Measurements from ENCODE around the gene FAM81A.
"Not testable (repeated sequence)": the region's sequence is repeated elsewhere in the genome, so short reads cannot be mapped to it uniquely, and the experiment has no call there.

FAM81A gene

DNA sequence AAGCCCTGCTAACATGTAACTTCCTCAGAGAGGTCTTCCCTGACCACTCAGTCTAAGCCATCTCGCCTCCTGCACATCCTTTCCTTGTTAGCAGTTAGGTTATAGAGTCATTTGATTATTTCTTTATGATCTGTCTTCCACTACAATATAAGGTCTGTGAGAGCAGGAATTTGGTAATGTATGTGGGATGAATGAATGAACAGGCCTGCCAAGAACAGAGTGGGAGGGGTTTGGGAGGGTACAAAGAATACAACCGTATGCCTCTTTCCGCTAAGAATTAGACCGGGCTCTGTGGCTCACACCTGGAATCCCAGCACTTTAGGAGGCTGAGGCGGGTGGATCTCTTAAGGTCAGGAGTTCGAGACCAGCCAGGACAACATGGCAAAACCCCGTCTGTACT lies 32.9 kb upstream of the FAM81A start:
- Histone ChIP-seq H3K4me1 (ENCODE audit: control insufficient read depth, insufficient read depth, low read length) (peaks cover 26% of the 10 kb centered on the region), H3K9me3 (ENCODE audit: control insufficient read depth, insufficient read depth, low read length) (no peaks in the 10 kb centered on the region), H3K9ac (ENCODE audit: low read depth, low read length) (no peak overlapping the region), H3K36me3 (ENCODE audit: control insufficient read depth, insufficient read depth, low read length) (no peaks in the 10 kb centered on the region), H3K4me3 (ENCODE audit: low read depth, low read length) (no peak overlapping the region), H3K27me3 (ENCODE audit: control insufficient read depth, insufficient read depth, low read length) (peaks cover 22% of the 10 kb centered on the region)

DNA sequence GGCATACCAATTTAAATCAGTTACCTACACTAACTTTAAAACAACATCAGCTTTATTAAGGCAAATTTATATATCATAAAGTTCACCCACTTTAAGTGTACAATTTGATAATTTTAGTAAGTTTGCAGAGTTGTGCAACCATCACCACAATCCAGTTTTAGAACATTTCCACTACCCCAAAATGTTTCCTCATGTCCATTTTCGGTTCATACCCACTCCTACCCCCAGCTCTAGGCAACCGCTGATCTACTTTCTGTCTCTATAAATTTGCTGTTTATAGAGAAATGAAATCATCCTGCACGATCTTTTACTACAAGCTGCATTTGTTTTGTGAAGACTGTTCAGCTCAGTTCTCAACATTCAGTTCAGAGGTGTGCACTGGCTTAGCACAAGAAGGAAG lies 31.5 kb upstream of the FAM81A start:
- H3K27me3 ChIP-seq (ENCODE audit: control insufficient read depth, insufficient read depth, low read length), result peaks cover 17% of the 10 kb centered on the region
- H3K9ac ChIP-seq (ENCODE audit: low read depth, low read length), result no peak overlapping the region
- no peaks in the 10 kb centered on the region for H3K36me3 ChIP-seq (ENCODE audit: control insufficient read depth, insufficient read depth, low read length)
- no peak overlapping the region for H3K4me3 ChIP-seq (ENCODE audit: low read depth, low read length)
- peaks cover 15% of the 10 kb centered on the region for H3K4me1 ChIP-seq (ENCODE audit: control insufficient read depth, insufficient read depth, low read length)
- no peaks in the 10 kb centered on the region for H3K9me3 ChIP-seq (ENCODE audit: control insufficient read depth, insufficient read depth, low read length)

DNA sequence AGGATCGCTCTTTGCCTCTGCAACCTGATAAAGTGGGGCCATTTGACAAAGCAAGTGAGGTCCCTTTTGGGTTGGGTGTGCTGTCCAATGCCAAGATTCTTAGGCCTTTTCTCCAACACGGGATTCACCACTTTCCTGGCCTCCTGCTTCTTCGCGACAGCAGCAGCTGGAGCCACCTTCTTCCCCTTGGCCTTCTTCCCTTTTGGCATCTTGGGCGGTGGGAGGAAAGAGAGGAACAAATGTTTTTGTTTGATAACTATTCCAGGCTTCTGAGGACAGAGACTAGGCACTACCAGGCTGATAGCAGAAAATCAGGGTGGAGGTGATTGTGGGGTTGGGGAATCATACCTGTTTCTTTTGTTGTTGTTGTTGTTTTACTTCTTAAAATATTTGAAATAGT lies 30.0 kb upstream of the FAM81A start:
- Histone ChIP-seq H3K4me1 (ENCODE audit: control insufficient read depth, insufficient read depth, low read length) (peaks cover 6% of the 10 kb centered on the region), H3K4me3 (ENCODE audit: low read depth, low read length) (no peak overlapping the region), H3K9me3 (ENCODE audit: control insufficient read depth, insufficient read depth, low read length) (no peaks in the 10 kb centered on the region)

DNA sequence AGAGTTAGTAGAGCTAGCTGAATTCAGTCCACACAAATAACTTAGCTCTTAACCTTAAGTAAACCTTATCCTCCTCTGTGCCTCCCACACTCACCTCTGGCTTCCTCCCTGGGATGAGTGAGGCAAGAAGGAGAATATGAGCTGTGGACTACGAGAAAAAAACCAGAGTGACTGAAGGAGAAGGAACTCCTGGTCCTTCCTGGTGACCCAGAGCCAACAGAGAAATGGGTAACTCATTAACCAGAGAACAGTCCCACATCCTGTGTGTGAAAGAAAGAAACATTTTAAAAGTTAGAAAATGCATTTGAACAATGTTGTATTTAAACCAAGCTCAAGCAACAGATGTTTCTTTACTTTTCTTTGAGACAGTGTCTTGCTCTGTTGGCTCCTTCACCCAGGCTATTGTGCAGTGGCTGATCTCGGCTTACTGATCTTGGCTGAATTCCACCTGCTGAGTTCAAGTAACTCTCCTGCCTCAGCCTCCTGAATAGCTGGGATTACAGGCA lies 27.5 kb upstream of the FAM81A start:
- H3K9ac ChIP-seq (ENCODE audit: low read depth, low read length), result no peak overlapping the region
- no peaks in the 10 kb centered on the region for H3K9me3 ChIP-seq (ENCODE audit: control insufficient read depth, insufficient read depth, low read length)
- no peak overlapping the region for H3K4me3 ChIP-seq (ENCODE audit: low read depth, low read length)

More for the DNA sequence above, 30.0 kb upstream of the FAM81A start:
- Histone ChIP-seq H3K9ac (ENCODE audit: low read depth, low read length) (no peak overlapping the region), H3K36me3 (ENCODE audit: control insufficient read depth, insufficient read depth, low read length) (no peaks in the 10 kb centered on the region), H3K27me3 (ENCODE audit: control insufficient read depth, insufficient read depth, low read length) (peaks cover 14% of the 10 kb centered on the region)

GRCh38 chr15:59413577-59413976 lies 24.4 kb upstream of the FAM81A start:
- no peak overlapping the region for H3K4me3 ChIP-seq (ENCODE audit: low read depth, low read length)
- peaks cover 5% of the 10 kb centered on the region for H3K27me3 ChIP-seq (ENCODE audit: control insufficient read depth, insufficient read depth, low read length)
- no peak overlapping the region for H3K9ac ChIP-seq (ENCODE audit: low read depth, low read length)
- no peaks in the 10 kb centered on the region for H3K9me3 ChIP-seq (ENCODE audit: control insufficient read depth, insufficient read depth, low read length)
- no peaks in the 10 kb centered on the region for H3K4me1 ChIP-seq (ENCODE audit: control insufficient read depth, insufficient read depth, low read length)
- no peaks in the 10 kb centered on the region for H3K36me3 ChIP-seq (ENCODE audit: control insufficient read depth, insufficient read depth, low read length)

More for the DNA sequence above, 27.5 kb upstream of the FAM81A start:
- H3K27me3 ChIP-seq (ENCODE audit: control insufficient read depth, insufficient read depth, low read length), result peaks cover 3% of the 10 kb centered on the region
- no peaks in the 10 kb centered on the region for H3K36me3 ChIP-seq (ENCODE audit: control insufficient read depth, insufficient read depth, low read length)
- no peaks in the 10 kb centered on the region for H3K4me1 ChIP-seq (ENCODE audit: control insufficient read depth, insufficient read depth, low read length)

DNA sequence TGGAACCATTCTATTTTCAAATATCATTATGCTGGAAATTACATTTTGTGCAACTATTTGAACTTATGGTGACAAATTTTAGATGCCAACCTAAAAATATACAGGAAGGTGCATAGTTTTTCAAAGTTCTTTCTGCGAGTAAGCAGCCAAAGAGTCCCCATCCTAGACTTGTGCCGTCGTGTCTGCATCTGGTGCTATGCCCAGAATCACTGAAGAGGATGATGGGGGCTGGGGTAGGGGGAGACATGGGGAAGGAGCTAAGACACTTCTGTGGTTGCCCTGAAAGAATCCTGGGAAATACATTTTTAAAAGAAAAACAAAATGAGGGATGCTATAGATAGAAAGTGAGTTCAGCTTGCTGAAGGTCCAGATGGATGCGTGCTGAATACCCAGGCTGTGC lies 21.2 kb upstream of the FAM81A start:
- H3K36me3 ChIP-seq (ENCODE audit: control insufficient read depth, insufficient read depth, low read length), result no peaks in the 10 kb centered on the region
- H3K4me1 ChIP-seq (ENCODE audit: control insufficient read depth, insufficient read depth, low read length), result peaks cover 7% of the 10 kb centered on the region
- H3K9ac ChIP-seq (ENCODE audit: low read depth, low read length), result no peak overlapping the region
- H3K9me3 ChIP-seq (ENCODE audit: control insufficient read depth, insufficient read depth, low read length), result no peaks in the 10 kb centered on the region
- H3K4me3 ChIP-seq (ENCODE audit: low read depth, low read length), result no peak overlapping the region
- peaks cover 2% of the 10 kb centered on the region for H3K27me3 ChIP-seq (ENCODE audit: control insufficient read depth, insufficient read depth, low read length)

DNA sequence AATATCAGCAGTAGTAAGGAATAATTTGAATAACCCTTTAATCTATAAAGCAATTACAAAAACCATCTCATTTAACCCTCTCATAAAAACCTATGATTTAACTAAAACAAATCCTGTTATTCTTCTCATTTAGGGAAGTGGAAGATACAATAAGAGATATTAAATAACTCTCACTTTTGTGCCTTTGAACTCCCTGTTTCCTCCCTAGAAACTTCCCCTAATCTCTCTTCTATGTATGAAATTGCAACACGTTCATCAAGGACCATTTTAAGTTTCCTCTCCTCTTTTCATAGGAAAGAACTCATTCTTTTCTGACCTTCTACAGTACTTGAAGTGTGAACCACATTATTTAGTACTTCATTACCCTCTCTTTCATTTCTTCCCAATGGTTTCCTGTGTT lies 18.8 kb upstream of the FAM81A start:
- Histone ChIP-seq H3K9me3 (ENCODE audit: control insufficient read depth, insufficient read depth, low read length) (no peaks in the 10 kb centered on the region), H3K9ac (ENCODE audit: low read depth, low read length) (no peak overlapping the region), H3K36me3 (ENCODE audit: control insufficient read depth, insufficient read depth, low read length) (no peaks in the 10 kb centered on the region), H3K27me3 (ENCODE audit: control insufficient read depth, insufficient read depth, low read length) (peaks cover 5% of the 10 kb centered on the region), H3K4me1 (ENCODE audit: control insufficient read depth, insufficient read depth, low read length) (peaks cover 7% of the 10 kb centered on the region), H3K4me3 (ENCODE audit: low read depth, low read length) (no peak overlapping the region)

DNA sequence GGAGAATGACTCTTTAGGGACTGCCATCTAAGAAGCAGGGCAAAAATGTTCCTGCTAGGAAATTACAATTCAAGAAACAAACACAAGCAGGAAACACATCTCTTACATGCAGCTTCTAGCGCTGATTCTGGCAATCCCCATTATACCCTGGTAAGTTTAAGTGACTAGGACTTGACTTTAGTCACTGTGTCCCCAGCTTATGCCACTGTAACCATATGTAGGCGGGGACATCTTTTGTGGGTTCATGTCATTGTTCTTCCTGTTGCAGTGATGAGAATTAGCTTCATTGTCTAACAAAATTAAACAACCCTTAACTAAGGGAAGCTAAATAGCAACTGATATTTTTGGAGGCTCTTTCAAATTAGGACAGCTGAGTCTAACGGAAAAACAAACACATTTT lies 17.9 kb upstream of the FAM81A start:
- H3K9ac ChIP-seq (ENCODE audit: low read depth, low read length), result no peak overlapping the region
- no peaks in the 10 kb centered on the region for H3K36me3 ChIP-seq (ENCODE audit: control insufficient read depth, insufficient read depth, low read length)
- peaks cover 7% of the 10 kb centered on the region for H3K4me1 ChIP-seq (ENCODE audit: control insufficient read depth, insufficient read depth, low read length)
- no peaks in the 10 kb centered on the region for H3K9me3 ChIP-seq (ENCODE audit: control insufficient read depth, insufficient read depth, low read length)
- no peak overlapping the region for H3K4me3 ChIP-seq (ENCODE audit: low read depth, low read length)
- H3K27me3 ChIP-seq (ENCODE audit: control insufficient read depth, insufficient read depth, low read length), result peaks cover 9% of the 10 kb centered on the region

- Histone ChIP-seq H3K36me3 (ENCODE audit: control insufficient read depth, insufficient read depth, low read length) (no peaks in the 10 kb centered on the region), H3K4me1 (ENCODE audit: control insufficient read depth, insufficient read depth, low read length) (peaks cover 7% of the 10 kb centered on the region), H3K27me3 (ENCODE audit: control insufficient read depth, insufficient read depth, low read length) (peaks cover 9% of the 10 kb centered on the region)
These were observed 16.9 kb upstream of the FAM81A start for GRCh38 chr15:59420986-59421618.

GRCh38 chr15:59424616-59425015 lies 13.4 kb upstream of the FAM81A start:
- H3K4me1 ChIP-seq (ENCODE audit: control insufficient read depth, insufficient read depth, low read length), result peaks cover 7% of the 10 kb centered on the region
- H3K27me3 ChIP-seq (ENCODE audit: control insufficient read depth, insufficient read depth, low read length), result peaks cover 6% of the 10 kb centered on the region
- H3K4me3 ChIP-seq (ENCODE audit: low read depth, low read length), result no peak overlapping the region
- no peaks in the 10 kb centered on the region for H3K9me3 ChIP-seq (ENCODE audit: control insufficient read depth, insufficient read depth, low read length)
- no peaks in the 10 kb centered on the region for H3K36me3 ChIP-seq (ENCODE audit: control insufficient read depth, insufficient read depth, low read length)
- H3K9ac ChIP-seq (ENCODE audit: low read depth, low read length), result no peak overlapping the region

More at GRCh38 chr15:59420986-59421618, 16.9 kb upstream of the FAM81A start:
- no peak overlapping the region for H3K9ac ChIP-seq (ENCODE audit: low read depth, low read length)
- H3K9me3 ChIP-seq (ENCODE audit: control insufficient read depth, insufficient read depth, low read length), result no peaks in the 10 kb centered on the region
- H3K4me3 ChIP-seq (ENCODE audit: low read depth, low read length), result no peak overlapping the region

DNA sequence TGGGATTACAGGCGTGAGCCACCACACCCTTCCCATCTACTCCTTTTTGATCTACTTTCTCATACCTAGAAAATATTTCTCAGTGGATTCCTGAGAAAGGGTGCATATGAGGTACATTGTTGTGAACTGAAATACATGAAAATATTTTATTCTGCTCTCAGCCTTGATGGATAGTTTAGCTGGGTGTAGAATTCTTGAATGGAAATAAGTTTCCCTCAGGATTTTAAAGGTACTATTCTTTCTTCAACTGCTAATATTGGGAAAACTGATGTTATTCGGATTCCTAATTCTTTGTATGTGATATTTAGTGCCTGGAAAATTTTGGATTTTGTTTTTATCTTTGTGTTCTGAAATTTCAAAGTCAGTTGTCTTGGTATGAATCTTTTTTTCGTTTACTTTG lies 9.1 kb upstream of the FAM81A start:
- not testable (repeated sequence) for H3K27me3 ChIP-seq (ENCODE audit: control insufficient read depth, insufficient read depth, low read length); H3K4me1 ChIP-seq (ENCODE audit: control insufficient read depth, insufficient read depth, low read length); H3K36me3 ChIP-seq (ENCODE audit: control insufficient read depth, insufficient read depth, low read length); H3K9ac ChIP-seq (ENCODE audit: low read depth, low read length); H3K9me3 ChIP-seq (ENCODE audit: control insufficient read depth, insufficient read depth, low read length); H3K4me3 ChIP-seq (ENCODE audit: low read depth, low read length)

- Histone ChIP-seq H3K9me3 (ENCODE audit: control insufficient read depth, insufficient read depth, low read length) (no peaks in the 10 kb centered on the region), H3K27me3 (ENCODE audit: control insufficient read depth, insufficient read depth, low read length) (peaks cover 31% of the 10 kb centered on the region), H3K4me3 (ENCODE audit: low read depth, low read length) (no peak overlapping the region), H3K36me3 (ENCODE audit: control insufficient read depth, insufficient read depth, low read length) (no peaks in the 10 kb centered on the region), H3K9ac (ENCODE audit: low read depth, low read length) (no peak overlapping the region), H3K4me1 (ENCODE audit: control insufficient read depth, insufficient read depth, low read length) (peaks cover under 1% of the 10 kb centered on the region)
These were observed 5.6 kb upstream of the FAM81A start for GRCh38 chr15:59432389-59432788.
